GM18511 (cell line): ENCODE results near the gene CFHR5.
"Not testable (repeated sequence)": the region's sequence is repeated elsewhere in the genome, so short reads cannot be mapped to it uniquely, and the experiment has no call there.

Experiments
- ATAC-seq: cut with Tn5 transposase; IDR thresholded peaks from one replicate; pipeline ENCODE4 v1.9.1; 2021; ENCODE audit warnings: mild to moderate bottlenecking, moderate library complexity; ENCODE audit not compliant: unreplicated experiment

CFHR5 gene

DNA sequence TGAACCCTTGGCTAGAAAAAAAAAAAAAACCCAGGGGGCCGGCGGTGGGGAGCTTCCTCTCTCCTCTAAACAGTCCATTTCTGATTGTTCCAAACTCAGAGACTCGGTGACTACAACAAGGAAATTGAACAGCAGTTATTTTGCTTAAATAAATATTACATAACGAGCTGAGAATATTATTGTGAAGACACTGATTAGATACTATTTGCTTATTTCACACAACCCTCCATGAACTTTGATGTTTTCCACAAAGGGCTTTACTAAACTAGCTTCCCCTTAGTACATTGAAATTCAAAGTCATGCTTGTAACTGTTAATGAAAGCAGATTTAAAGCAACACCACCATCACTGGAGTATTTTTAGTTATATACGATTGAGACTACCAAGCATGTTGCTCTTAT lies at the start of gene CFHR5:
Gene CFHR5, plus strand, starts transcription at position 279 of the 400 bp plus-strand sequence. Its CDS starts 109 bp downstream, at position 388.
- ATAC-seq: no peak

DNA sequence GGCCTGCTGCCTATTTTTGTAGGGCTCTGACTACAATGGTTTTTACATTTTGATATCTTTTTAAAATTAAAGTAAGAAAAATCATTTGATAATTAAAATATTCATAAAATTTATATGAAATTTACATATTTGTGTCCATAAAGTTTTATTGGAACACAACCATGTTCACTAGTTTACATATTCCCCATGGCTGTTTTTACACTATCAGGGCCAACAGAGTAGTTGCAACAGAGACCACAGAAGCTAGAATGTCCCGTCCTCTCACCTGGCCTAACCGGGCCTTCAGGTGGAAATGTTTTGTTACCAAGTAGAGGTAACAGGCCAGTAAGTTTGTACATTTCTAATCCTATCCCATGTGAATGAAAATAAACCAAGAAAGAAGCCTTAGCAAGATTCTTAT lies 44.5 kb upstream of the CFHR5 start:
- not testable (repeated sequence) for ATAC-seq

DNA sequence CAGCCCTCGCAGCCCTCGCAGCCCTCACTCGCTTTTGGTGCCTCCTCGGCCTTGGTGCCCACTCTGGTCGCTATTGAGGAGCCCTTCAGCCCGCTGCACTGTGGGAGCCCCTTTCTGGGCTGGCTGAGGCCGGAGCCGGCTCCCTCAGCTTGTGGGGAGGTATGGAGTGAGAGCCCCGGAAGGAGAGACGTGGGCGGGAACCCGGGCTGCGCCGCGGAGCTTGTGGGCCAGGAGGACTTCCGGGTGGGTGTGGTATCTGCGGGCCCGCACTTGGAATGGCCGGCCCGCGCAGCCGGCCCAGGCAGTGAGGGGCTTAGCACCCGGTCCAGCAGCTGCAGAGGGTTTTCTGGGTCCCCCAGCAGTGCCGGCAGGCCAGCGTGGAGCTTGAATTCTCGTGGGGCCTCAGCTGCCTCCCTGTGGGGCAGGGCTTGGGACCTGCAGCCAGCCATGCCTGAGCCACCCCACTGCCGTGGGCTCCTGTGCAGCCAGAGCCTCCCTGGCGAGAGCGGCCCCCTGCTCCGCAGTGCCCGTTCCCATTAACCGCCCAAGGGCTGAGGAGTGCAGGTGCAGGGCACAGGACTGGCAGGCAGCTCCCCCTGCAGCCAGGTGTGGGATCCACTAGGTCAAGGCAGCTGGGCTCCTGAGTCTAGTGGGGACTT lies 43.7 kb upstream of the CFHR5 start:
- ATAC-seq: no peak

DNA sequence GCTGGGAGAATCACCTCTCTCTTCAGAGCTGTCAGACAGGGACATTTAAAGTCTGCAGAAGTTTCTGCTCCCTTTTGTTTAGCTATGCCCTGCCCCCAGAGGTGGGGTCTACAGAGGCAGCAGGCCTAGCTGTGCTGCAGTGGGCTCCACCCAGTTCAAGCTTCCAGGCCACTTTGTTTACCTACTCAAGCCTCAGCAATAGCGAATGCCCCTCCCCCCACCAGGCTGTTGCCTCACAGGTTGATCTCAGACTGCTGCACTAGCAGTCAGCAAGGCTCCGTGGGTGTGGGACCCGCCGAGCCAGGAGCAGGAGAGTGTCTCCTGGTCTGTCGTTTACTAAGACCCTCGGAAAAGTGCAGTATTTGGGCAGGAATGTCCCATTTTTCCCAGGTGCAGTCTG lies 35.9 kb upstream of the CFHR5 start:
- not testable (repeated sequence) for ATAC-seq

DNA sequence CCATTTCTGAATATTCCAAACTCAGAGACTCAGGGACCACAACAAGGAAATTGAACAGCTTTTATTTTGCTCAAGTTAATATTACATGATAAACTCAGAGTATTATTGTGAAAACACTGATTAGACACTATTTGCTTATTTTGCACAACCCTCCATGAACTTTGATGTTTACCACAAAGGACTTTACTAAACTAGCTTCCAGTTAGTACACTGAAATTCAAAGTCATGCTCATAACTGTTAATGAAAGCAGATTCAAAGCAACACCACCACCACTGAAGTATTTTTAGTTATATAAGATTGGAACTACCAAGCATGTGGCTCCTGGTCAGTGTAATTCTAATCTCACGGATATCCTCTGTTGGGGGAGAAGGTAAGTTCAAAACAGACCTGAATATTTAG lies 33.8 kb upstream of the CFHR5 start, which contains the start of gene CFHR2:
Gene CFHR2, plus strand, starts transcription at position 171 of the 400 bp plus-strand sequence. Its CDS starts 143 bp downstream, at position 314.
- not testable (repeated sequence) for ATAC-seq

DNA sequence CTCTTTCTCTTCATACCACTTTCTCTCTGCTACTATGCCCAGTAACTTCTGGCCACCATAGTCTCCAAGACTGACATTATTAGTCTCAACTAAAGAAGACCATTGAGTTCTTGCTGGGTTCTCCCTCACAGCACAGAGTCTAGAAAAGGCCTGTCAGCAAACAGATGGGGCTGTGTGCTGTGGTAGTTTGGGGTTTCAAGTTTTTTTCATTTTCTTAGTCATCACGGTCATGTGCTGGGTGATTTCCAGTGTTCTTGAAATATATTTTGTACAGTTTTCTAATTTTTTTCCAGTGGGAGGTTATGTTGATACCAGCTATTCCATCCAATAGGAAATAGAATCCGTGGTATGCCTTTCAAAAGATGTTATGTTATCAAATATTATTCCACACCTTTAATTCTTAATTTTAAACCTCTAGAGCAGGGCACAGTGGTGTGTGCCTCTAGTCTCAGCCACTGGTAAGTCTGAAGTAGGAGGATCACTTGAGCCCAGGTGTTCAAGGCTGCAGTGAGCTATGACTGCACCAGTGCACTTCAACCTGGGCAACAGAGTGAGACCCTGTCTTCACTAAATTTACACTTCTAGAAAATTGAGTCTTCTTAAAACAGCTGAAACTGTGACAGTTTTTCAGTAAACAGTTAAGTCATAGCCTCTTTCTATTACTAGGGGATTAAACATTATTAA lies 25.5 kb upstream of the CFHR5 start:
- peak; percentile 91 for ATAC-seq

DNA sequence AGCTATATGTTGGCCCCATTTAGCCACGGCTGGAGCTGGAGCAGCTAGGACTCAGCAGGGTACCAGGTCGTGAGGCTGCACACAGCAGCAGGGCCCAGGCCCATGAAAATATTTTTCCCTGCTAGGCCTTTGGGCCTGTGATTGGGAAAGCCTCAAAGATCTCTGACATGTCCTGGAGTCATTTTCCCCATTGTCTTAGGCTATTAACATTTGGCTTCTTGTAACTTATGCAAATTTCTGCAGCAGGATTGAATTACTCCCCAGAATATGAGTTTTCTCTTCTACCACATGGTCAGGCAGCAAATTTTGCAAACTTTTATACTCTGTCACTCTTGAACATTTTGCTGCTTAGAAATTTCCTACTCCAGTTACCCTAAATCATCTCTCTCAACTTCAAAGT lies 22.6 kb upstream of the CFHR5 start:
- ATAC-seq: no peak

DNA sequence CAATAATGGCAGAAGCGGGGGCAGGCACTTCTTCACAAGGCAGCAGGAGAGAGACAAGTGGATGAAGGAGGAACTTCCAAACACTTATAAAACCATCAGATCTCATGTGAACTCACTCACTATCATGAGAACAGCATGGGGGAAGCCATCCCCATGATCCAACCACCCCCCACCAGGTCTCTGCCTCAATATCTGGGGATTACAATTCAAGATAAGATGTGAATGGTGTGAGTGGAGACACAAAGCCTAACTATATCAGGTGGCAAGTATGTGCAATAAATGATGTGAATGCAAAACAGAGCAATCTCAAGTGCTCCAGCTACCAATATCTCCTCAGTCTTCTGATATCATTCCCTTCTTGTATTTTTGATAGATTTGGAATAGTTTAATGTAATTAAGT lies 21.4 kb upstream of the CFHR5 start:
- no peak for ATAC-seq

DNA sequence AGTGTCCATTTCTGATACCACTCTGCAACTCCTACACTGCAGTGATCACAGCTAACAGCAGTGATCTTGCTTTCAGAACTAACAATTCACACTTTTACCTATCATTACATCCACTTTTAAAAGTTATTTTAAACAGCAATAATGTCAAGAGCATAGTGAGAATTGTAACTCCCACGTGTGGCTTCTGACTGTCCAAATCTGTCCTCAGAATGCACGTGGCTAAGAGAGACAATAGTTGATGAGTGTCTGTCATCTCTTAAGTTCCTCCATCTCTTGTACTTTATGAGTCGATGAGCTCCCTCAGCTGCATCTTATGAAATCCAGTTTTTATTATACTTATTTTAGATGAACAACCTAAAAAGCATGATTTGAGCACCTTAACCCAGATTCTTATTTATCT lies 16.5 kb upstream of the CFHR5 start:
- peak; percentile 71 for ATAC-seq

DNA sequence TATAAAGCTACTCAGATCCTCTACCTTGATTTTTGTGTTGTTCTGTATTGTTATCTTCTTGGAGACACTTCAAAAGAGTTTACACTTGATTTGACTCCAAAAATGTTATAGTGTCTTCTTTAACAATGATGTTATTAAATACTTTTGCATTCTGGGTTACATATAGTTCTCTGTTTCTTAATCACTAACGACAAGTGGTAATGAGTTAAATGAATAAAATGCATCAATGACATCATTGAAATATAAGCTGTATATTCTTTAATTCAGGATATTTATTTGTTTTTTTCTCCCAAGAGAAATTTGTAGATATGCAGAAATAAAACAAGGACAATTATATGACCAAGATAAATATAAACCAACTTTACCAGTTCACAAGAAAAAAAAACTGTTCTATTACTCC lies 7.2 kb upstream of the CFHR5 start:
- ATAC-seq: no peak

DNA sequence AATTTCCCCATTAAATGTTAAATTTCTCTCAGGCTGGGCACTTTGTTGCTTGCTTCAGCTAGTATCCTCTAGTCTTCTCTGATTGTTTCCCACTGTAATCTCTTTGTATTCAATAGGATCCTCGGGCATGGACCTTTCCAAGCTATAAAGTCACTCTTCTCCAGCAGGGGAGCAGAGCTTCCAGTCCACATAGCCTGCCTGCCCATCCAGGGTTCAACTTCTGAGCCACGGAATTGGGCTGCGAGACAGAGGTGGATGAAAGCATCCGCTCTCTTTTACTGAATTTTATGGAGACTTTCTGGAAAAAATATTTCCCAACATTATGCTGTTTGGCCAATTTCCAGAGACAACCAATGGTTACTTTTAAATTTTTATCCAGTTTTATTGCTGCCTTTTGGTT lies 1.1 kb upstream of the CFHR5 start:
- no peak for ATAC-seq

DNA sequence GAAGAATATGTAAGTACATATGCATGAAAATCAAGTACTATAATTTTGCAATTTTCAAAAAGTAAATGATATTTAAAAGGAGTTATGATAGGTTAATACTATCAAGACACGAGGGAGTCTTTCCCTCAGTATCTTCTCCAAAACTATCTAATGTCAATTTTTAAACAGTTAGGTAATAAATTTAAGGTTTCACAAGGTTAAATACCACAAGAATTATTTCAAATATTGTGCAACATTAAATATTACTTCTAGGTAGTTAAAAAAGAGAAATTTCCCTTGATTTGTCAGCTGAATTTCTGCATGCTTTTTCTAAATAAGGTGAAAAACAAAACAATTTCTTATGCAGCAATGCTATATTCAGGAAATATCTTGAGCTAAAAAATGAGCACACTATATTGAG lies 3.5 kb downstream of the CFHR5 start:
- no peak for ATAC-seq

DNA sequence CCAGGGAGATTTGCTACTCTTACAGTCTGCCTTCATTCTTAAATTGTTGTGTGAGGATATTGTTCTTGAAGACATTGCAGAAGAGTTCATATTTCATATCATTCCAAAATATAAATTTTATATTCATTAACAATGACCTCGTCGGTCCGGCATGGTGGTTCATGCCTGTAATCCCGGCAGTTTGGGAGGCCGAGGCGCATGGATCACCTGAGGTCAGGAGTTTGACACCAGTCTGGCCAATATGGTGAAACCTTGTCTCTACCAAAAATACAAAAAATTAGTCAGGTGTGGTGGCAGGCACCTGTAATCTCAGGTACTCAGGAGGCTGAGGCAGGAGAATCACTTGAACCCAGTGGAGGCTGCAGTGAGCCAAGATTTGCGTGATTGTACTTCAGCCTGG lies 4.9 kb downstream of the CFHR5 start:
- ATAC-seq: not testable (repeated sequence)

DNA sequence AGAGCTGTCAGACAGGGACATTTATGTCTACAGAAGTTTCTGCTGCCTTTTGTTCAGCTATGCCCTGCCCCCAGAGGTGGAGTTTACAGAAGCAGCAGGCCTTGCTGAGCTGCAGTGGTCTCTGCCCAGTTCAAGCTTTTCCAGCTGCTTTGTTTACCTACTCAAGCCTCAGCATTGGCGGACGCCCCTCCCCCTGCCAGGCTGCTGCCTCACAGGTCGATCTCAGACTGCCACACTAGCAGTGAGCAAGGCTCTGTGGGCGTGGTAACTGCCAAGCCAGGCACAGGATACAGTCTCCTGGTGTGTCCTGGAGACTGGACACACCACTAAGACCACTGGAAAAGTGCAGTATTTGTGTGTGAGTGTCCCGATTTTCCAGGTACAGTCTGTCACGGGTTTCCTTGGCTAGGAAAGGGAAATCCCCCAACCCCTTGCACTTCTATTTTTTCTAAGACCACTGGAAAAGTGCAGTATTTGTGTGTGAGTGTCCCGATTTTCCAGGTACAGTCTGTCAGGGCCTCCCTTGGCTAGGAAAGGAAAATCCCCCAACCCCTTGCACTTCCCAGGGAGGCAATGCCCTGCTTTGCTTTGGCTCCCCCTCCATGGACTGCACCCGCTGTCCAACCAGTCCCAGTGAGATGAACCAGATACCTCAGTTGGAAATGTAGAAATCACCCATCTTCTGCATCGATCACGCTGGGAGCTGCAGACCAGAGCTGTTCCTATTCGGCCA lies 14.7 kb downstream of the CFHR5 start:
- not testable (repeated sequence) for ATAC-seq

DNA sequence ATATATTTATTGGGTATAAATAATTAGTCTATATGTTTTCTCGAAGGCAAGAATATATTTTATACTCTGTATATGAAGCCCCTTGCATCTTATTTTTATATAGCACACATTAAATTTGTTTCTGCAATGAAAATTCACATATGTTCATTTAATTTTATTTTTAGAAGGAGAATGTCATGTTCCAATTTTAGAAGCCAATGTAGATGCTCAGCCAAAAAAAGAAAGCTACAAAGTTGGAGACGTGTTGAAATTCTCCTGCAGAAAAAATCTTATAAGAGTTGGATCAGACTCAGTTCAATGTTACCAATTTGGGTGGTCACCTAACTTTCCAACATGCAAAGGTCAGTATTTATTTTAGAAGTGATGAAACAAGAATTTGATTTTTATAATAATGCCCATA lies 16.6 kb downstream of the CFHR5 start:
- no peak for ATAC-seq

DNA sequence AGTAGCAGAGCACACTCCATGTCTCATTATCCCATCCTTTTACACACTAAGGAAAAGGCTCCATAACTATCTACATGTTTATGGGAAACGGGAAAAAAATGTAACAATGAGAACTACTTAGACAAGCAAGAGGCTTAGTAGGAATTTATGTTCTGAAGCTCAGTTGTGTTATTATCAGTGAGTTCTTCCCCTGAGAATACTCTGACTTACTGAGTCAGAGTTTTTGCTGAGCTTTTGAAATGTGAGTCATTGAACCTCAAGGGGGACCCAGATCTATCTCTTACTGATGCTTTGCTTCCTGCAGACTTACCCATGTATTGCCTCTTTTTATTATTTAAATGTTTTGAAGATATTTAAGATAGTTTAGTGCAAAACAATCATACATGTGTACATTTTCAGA lies 20.1 kb downstream of the CFHR5 start:
- ATAC-seq: no peak

DNA sequence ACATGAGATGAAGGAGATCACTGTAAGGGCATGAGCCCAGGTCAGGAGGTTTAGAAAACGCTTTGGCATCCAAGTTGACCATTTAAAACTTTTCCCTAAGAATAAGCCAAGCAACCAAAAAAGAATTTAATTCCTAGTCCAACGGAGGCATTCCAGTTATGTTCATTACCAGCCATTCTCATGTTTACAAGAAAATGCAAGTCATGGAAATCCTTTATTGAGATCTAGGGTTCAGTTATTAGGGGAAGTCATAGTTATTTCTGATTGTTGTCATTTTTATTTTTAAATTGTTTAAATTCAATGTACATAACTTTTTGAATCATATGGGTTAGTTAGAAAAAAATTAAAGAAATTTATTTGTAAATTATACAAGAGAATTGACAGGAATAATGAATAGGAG lies 24.5 kb downstream of the CFHR5 start:
- no peak for ATAC-seq

DNA sequence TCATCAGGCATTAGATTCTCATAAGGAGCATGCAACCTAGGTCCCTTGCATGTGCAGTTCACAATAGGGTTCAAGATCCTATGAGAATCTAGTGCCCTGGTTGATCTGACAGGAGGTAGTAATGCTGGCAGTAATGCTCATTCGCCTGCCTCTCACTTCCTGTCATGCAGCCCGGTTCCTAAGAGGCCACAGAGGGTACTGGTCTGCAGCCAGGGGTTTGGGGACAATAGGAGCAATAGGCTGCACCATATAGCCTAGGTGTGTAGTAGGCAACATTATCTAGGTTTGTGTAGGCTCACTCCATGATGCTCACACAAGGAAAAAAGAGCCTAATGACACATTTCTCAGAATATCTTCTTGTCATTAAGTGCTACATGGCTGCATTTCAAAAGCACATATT lies 25.8 kb downstream of the CFHR5 start:
- no peak for ATAC-seq

DNA sequence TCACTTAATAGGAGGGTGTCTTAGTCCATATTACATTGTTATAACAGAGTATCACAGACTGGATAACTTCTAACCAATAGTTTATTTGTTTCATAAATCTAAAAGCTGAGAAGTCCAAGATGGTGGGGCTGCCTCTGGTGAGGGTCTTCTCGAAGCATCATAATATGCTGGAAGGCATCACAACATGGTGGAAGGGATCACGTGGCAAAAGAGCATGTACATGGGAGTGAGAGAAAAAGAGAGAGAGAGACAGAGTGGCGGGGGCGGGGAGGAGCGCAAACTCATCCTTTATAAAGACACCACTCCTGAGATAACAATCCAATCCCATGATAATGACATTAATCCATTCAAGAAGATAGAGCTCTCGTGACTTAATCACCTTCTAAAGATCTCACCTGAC lies 31.5 kb downstream of the CFHR5 start:
- no peak for ATAC-seq

DNA sequence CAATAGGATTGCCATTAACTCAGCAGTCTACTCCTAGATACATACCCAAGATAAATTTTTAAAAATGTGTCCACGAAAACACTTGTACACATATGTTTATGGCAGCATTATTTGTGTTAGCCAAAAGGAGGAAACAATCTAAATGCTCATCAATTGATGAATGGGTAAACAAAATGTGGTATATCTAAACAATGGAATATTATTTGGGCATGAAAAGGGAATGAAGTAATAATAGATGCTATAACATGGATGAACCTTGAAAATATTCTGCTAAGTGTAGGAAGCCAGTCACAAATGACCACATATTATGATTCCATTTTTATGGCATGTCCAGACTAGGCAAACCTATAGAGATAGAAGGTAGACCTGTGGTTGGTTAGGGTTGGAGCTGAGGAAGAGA lies 34.3 kb downstream of the CFHR5 start:
- no peak for ATAC-seq

DNA sequence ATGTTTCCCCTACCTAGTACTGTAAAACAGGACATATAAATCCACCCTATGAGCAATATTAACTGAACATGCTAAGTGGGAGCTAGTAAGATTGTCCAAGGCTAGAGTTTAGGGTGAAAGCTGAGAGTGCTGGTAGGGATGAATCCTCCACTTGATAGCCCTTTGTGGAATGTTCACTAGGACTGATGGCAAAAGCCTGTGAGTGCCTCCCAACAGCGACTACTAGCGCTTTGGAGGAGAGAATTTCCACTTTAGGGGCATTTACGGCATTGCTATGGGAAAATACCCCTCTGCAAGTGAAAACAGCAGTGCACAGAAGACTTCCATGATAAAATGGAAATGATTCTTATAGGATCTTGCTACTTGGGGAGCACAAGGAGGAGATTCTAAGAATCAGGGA lies 35.9 kb downstream of the CFHR5 start:
- ATAC-seq: no peak

DNA sequence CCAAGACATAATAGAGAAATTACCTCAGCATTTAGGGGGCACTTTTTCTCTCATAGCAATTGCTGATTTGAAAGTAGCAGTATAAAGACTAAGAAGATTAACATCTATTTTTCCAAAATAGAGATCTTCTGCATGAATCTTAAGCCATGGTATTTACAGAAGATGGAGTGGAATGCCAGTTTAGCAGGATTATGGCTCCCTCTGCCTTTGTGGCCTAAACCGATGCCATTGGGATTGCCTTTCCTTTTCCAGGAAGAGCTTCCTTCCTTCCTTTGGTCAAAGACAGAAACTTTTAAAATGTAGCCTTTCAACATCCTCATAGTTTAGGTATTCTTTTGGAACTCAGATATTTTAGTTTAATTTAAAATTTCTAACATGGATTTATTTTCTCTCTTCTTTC lies 39.4 kb downstream of the CFHR5 start:
- ATAC-seq: no peak
